C4-2B (cell line): ENCODE results near the gene TRIM41.

Experiments
- CTCF ChIP-seq: fragments of 450-650 bp; conservative IDR thresholded peaks from 2 replicates; pipeline ENCODE4 v1.5.1; 2017; ENCODE audit warnings: mild to moderate bottlenecking
- ZFX ChIP-seq: fragments of 450-650 bp; IDR thresholded peaks from 2 replicates; pipeline ENCODE4 v1.6.1; 2017

GRCh38 chr5:181173420-181174342, 49.4 kb upstream of the TRIM41 start:
- TF ChIP-seq CTCF (peak; percentile 20; the same call in 1 of the 2 replicates), ZFX (no peak)
